HG03575 (cell line): ENCODE measurements around the gene NTSR1.

Experiments
- ATAC-seq: cut with Tn5 transposase; IDR thresholded peaks from one replicate; pipeline ENCODE4 v1.9.1; 2021; ENCODE audit not compliant: unreplicated experiment, insufficient number of reproducible peaks, low FRiP score; ENCODE audit errors: extremely low read depth

NTSR1 gene

GRCh38 chr20:62708591-62709536 is at the start of gene NTSR1:
NTSR1 (plus strand) TSS chr20:62708836; CDS start chr20:62709208, 372 bp downstream.
- ATAC-seq, result no peak

DNA sequence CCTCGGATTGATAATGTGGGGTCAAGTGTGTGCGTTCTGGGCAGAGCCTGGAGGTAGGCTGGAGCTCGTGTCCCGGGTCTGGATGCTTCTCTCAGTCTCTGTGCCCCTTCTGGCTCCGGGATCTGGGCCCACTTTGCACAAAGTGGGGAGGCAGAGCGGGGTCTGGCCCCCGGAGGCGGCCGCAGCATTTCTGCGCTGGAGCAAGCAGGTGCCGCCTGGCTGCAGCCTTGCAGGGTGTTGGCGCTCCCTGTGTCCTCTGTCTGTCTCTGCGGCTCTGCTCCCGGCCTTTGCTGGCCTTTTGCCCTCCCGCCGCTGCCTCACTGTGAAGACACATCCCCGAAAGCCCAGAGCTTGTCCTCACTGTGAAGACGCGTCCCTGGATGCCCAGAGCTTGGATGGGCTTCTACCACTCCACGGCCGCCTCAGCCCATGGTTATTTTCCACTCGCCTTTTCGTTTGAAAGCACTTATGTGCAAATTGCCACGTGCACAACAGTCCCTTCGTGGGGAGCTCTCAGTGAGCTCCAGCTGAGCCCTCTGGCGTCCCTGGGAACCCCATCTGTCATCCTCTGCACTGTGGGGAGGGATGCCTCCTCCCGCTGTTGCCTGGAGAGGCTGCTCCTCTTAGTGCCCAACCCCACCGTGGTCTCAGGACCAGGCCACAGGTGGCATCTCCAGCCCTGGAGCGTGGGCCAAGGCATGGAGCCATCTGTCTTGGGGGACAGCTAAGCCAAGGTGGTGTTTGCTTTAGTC is 49.0 kb upstream of the NTSR1 start:
- no peak for ATAC-seq

GRCh38 chr20:62660240-62660615 is 48.4 kb upstream of the NTSR1 start:
- no peak for ATAC-seq

GRCh38 chr20:62660768-62661167 is 47.9 kb upstream of the NTSR1 start:
- no peak for ATAC-seq

DNA sequence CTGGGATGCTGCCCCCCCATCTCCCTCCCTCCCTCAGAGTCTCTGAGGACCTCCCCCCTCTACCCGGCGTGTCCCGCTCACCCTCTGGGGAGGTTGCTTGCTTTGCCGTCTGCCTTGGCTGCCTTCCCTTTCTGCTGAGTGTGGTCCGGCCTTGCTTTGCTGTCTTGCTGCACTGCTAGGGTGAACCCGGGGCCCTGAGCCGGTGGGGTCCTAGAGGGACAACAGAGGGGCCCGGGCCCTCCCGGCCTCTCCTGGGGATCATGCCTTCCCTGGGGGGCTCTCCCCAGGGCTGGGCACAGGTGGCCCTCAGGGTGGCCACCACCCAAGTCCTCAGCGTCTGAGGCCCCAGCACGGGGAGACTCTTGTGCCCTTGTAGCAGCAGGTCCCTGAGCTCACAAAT is 47.0 kb upstream of the NTSR1 start:
- no peak for ATAC-seq

GRCh38 chr20:62662422-62662821 is 46.2 kb upstream of the NTSR1 start:
- no peak for ATAC-seq

DNA sequence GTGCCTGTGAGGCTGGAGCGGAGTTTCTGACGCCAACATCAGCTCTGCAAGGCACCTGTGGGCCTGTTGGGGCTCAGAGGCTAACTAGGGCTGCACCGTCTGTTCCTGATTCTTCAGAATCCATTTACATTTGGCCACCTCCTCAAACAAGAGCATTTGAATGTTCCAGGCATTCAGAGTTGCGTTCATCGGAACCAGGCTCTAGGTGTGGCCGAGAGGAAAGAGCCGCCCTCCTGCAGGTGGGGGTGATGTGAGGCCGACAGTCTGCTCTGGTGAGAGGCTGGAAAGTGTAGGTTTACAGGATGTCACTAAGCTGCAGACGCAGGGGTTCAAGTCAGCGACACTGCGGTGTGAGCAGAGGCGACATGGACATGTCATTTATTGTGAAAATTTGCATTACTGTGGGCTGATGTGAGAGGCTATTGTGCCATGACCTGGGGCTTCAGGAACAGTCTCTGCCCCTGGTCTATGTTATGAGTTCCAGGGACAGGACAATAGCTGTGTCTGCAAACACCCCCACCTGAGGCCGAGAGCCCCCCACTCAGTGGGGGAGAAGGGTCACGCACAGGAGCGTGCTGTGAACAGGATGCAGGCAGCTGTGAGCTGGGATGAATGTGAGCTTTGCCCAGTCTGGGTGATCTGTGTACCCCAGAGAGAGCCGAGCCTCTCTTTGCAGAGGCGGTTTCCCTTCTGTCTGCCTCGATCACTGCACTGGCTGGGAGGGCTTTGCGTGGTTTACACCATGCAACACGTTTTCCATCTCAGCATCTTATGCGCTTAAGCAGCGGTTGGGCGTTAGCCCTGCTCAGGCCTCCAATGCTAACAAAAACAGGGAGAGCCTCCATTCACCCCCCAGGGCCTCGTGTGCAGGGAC is 45.3 kb upstream of the NTSR1 start:
- no peak for ATAC-seq

DNA sequence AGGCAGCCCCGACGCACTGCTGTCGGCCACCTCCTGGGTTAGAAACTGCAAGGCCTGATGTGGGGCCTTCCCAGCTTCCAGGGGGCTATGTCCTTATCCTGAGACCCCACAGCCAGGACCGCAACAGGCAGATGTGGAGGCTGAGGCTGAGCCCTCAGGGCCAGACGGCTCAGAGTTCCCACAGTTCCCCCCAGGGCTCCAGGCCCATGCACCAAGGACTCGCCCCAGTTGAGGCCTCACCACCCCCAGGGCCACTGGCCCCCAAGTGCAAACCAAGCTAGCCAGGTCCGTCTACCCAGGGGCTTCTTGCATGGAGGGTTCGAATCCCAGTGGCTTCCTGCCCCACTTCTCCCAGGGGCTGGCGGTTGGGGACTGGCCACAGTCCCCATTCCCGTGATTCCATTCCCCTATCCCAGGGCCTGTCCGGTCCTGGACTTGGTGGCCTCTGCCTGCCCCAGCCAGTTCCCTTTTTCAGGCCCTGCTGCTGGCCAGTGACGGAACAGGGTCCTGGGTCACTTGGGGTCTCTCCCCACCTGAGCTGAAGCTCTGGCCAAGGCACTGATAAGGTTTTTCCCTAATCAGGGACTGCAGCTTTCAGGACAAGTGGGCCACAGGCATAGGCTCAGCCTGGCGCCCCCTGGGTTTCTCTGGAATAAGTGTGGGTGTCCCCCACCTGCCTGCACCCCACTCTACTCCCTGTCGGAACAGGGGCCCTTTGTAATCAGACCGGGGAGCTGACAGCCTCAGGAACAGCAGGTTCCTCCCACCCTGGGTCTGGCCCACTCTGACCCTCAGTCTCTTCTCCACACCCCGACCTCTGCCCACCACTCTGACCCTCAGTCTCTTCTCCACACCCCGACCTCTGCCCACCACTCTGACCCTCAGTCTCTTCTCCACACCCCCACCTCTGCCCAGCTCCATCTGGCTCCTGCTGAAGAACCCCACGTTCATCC is 44.3 kb upstream of the NTSR1 start:
- ATAC-seq, result no peak

DNA sequence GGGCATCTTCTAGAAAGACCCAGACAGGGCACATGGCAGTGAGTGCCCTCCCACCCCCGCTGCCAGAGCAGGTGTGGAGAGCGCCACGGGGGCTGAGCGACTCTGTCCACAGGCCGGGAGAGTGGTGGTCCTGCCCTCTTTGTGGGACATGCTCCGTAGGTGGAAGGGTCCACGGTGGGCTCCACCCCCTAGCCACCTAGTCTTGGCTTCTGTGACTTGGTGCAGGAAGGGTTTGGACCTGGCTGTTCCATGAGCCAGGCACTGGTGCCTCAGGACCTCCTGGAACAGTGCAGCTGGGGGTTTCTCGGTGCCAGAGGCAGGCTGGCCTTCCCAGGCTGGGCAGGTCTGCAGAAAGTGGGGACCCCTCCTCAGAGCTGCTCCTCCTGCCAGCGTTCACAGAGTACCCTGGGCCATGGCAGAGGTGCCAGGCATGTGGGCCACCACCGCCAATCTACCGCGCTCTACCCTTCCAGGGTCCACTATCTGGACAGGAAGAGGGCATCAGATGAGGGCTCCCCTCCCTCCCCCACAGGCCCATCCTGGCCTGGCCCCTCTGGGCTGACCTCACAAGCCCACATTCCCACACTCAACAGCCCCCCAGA is 43.4 kb upstream of the NTSR1 start:
- no peak for ATAC-seq

GRCh38 chr20:62665826-62666735 is 42.6 kb upstream of the NTSR1 start:
- ATAC-seq, result no peak

DNA sequence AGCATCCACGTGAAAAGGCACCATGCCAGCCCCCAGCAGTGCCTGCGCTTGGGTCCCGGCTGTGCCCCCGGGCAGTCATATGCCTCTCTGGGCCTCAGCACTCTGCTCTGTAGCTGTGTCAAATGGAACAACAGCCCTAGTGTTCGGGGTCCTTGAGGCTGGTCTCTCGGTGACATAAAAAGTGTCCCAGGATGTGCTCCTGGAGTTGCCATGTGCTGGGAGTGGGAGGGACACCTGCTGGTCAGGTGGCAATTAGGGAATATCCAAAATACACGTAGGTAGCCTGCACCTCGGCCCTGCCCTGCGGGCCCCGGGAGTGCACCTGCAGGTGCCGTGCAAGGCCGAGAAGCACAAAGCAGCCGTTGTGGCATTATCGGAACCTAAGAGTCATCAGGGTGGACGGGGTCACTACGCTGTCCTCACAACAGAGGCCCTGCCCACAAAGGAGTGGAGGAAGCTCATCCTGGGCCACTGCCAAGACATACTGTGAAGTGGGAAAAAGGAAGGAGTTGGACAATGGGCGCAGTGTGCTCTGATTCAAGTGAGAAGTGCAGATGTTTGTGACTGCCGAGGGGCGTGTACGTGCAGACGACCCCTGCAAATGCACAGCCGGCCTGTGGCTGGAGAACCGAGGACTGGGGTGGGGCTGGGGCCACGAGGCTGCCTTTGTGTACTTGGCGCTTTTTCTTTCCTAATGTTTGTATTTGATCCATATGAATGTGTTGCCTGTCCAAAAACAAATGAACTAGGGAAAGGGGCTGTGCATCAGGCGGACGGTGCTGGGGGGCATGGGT is 41.7 kb upstream of the NTSR1 start:
- ATAC-seq, result no peak

DNA sequence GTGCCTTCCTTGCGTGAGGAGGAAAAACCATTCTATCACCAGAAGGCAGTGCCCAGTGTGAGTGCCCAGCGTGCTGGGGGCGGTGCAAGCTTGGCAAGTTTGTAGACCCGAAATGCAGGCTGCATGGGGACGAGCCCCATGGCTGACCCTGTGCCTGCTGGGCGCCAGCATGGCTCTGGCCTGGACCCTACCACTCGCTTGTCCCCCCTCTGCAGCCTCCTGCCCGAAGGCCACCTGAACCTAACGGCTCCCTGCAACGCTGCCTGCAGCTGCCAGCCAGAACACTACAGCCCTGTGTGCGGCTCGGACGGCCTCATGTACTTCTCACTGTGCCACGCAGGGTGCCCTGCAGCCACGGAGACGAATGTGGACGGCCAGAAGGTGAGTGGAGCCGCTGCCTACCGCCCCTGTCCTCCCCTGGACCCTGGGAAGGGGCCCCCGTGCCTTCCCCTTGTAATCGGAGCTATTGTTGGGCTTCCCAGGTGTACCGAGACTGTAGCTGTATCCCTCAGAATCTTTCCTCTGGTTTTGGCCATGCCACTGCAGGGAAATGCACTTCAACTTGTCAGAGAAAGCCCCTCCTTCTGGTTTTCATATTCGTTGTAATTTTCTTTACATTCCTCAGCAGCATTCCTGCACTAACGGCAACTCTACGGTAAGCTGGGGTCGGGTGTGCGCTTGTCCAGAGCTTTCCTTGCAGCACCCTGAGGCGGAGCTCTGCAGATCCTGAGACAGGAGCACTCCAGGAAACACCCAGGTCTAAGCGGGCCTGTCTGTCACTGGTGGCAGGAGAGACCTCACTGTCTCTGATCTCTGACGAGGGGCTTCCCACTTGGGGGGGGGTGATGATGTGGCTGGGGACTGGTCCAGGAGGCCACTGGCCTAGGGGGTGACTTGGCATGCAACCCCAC is 40.9 kb upstream of the NTSR1 start:
- no peak for ATAC-seq

GRCh38 chr20:62668441-62669027 is 40.1 kb upstream of the NTSR1 start:
- no peak for ATAC-seq

GRCh38 chr20:62669249-62669648 is 39.4 kb upstream of the NTSR1 start:
- ATAC-seq, result no peak

- no peak for ATAC-seq
Observed at GRCh38 chr20:62670156-62670555, 38.5 kb upstream of the NTSR1 start.
